Suppressor macrophage (primary cell): ENCODE data around the gene XIRP1.
"Not testable (repeated sequence)": the region's sequence is repeated elsewhere in the genome, so short reads cannot be mapped to it uniquely, and the experiment has no call there.

Experiments used
- DNase-seq, 4 experiments: peaks; one replicate each; pipeline ENCODE4 v3.0.0-alpha.2; 2020 to 2022

The XIRP1 gene

GRCh38 chr3:39184968-39185285, 7.5 kb downstream of the XIRP1 start:
- DNase-seq: no peak

DNA sequence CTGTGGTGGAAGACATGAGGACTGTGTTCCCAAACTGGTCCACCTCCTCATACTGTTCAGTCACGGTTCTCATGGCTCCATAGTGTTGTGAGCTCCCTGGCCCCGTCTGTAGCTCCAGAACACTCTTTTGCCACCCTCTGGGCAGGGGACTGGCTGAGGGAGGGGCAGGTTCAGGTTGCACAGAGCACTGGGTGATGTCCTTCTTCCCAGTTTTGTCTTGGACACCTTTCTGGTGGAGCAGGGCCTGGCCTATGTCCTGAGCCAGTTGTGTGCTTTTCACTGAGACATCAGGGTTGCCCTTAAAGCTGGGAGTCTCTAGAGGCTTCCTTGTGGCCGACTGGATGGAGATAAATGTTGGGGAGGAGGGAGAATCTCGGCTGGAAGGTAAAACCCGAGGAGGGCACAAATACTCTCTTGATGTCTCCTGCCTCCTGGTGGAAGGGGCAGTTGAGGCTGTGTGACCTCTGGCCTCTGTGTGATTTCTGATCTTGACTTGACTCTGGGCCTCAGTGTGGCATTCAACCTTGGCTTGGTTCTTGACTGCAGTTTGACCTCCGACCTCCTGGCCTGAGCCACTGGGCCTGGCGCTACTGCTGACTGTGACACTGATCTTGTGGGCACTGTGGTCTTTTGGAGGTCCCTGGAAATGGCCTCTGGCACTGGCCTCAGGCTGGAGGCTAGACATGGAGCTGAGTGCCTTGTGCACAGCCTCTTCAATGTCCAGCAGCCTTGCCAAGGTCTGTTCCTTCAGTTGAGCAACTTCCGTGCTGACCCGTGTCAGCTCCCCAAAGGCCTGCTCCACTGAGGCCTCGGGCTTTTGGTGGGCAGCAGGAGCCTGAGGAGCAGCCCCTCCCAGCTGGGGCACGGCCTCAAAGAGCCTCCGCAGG, 8.1 kb downstream of the XIRP1 start:
- no peak for DNase-seq

GRCh38 chr3:39183211-39184080, 8.9 kb downstream of the XIRP1 start:
- DNase-seq: no peak

DNA sequence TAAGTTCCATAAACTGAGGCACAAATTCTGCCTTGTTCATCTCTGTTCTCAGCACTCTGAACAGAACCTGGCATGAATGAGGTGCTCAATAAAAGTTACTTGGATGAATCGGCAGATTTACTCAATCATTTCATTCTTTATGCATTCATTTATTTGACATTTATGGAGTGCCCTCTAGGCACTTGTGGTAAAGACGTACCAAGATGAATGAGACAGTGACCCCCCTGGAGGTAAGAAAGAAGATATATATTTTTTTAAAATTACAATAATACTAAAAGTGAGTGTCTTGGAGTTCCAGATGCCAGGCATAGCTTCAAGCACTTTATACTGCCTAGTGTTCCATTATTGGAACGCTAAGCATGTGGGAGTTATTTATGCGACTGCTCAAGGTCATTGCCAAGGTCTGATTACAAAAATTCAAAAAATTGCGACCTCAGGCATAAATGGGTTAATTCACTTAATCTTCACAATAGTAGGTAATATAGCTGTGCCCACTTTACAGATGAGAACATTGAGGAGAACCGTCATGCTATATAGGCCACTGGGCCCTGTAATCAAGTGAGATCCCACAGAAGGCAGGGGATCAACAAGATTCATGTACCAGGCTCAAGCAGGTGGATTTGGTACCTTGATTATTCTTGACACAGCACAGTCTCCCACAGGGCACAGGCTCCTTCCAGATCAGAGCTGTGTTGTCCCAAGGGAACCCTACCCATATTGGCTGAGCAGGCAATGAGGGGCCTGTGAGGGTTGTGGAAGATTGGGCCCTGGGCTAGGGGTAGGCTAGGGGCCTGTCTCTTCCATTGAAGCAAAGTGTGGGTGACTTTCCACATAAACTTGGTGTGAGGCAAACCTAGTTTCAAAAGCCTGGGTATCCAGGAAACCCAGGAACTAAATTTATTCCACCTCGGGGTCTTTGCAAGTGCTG, 10.7 kb downstream of the XIRP1 start:
- no peak for DNase-seq

DNA sequence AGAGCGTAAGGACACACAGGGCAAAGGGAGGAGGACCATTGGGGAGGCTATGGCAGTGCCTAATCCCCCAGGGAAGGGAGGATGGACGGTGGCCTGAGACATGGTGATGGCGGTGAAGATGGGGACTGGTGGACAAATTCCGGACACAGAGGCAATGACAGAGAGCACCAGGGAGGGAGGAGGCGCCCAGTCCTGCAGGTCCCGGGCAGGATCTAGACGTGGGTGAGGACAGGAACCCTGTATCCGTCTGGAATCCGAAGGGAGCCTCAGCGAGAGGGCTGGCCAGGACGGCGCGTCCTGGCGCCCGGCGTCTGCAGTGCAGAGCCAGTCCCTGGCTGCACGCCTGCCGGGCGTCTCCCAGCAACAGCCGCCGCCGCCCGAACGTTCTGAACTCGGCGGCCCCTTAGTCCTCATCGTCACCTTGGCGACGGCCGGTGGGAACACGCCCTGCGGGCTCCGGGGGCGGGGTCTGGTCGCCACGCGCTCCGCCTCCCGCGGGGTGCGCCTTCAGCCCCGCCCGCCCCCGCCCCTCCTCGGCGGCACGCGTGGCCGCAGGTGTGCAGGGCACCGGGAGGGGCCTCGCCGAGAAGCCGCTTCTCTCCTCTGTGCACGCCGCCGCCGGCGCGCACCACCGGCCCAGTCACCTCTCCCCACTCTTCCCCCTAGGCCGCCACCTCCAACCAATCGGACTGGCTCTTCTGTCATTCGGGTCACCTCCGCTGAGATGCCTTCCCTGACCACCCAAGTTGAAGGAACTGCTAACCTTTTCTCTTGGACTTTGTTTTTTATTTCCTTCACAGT, 11.6 kb downstream of the XIRP1 start:
- DNase-seq: peak; percentile 43 to 65 (median 52)

GRCh38 chr3:39180183-39180545, 12.2 kb downstream of the XIRP1 start:
- no peak for DNase-seq

- DNase-seq: no peak
These were observed 13.8 kb downstream of the XIRP1 start for GRCh38 chr3:39178553-39178952.

- DNase-seq: peak; percentile 84 to 92 (median 90)
These were observed 14.6 kb downstream of the XIRP1 start for GRCh38 chr3:39177708-39178332.

DNA sequence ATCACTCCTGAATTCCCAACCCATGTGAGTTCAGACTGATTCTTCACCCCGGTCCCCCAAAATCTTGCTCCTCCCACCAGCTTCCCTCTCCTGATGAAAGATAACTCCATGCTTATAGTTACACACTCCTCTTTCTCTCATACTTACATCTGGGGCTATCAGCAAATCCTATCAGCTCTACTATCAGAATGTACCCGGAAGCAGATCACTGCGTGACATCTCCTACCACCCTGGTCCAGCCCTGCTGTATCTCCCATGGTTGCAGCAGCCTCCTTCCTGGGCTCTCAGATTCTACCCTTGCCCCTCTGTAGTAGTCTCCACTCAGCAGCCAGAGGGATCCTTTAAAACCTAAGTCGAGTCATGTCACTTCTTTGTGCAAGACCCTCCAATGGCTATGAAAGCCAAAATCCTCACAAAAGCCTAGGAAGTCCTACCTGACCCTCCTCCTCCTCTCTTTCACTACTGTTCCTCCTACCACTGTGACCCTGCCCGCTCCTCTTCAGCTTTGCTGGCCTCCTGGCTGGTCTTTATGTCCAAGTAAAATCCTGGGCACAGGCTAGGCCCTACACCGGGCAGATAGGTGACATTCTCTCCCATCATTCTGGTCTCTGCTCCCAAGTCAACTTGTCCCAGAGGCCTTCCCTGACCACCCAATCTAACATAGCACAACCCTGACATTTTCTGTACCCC, 16.2 kb downstream of the XIRP1 start:
- no peak for DNase-seq

- DNase-seq: no peak
These were observed 18.9 kb downstream of the XIRP1 start for GRCh38 chr3:39173318-39174125.

GRCh38 chr3:39171860-39172259, 20.5 kb downstream of the XIRP1 start:
- no peak for DNase-seq

GRCh38 chr3:39170877-39171276, 21.5 kb downstream of the XIRP1 start:
- DNase-seq: not testable (repeated sequence)

GRCh38 chr3:39170461-39170860, 21.9 kb downstream of the XIRP1 start:
- no peak for DNase-seq

- no peak for DNase-seq
These were observed 22.7 kb downstream of the XIRP1 start for GRCh38 chr3:39169712-39170111.

DNA sequence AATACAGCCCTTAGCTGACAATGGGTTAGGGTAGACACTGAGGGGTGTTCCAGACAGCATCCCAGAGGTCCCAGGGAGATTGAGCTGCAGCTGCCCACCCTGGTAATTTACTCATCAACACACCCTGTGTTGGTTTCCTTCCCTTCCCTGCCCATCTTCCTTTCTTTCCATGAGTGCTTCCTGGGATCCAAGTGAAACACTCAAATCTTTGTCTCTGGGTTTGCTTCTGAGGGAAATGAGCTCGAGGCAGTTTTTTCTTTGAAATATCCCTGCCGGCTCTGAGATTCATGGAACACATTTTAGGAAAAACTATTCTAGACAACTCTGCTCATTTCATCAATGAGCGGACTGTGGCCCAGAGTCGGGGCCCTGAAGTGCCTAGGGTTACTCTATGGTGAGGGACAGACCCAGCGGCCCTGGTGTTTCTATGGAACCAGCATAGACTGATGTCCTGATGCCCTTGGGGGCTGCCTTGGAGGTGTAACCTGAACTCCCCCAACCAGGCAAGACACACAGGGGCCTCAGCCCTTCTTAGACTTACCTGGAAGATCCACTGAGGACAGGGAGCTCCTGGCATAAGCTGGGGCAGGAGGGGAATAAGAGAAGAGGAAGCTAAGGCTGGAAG, 24.1 kb downstream of the XIRP1 start:
- DNase-seq: no peak

- peak; percentile 84 to 95 (median 92) for DNase-seq
These were observed 25.4 kb downstream of the XIRP1 start for GRCh38 chr3:39166932-39167532.

GRCh38 chr3:39166134-39166710, 26.2 kb downstream of the XIRP1 start:
- peak; percentile 28 to 59 (median 49) for DNase-seq

GRCh38 chr3:39165518-39165917, 26.9 kb downstream of the XIRP1 start:
- no peak for DNase-seq
